Mucosa of stomach (tissue), 1 donor: ENCODE data around the gene CBS.
"Not testable (repeated sequence)": the region's sequence is repeated elsewhere in the genome, so short reads cannot be mapped to it uniquely, and the experiment has no call there.

Experiments used
- H3K27me3 ChIP-seq: one replicate; pipeline ENCODE4 v1.7.0; 2013; ENCODE audit warnings: mild to moderate bottlenecking, low read length; ENCODE audit not compliant: control insufficient read depth, insufficient read depth
- H3K36me3 ChIP-seq: one replicate; pipeline ENCODE4 v1.7.0; 2013; ENCODE audit warnings: low read length; ENCODE audit not compliant: control insufficient read depth, insufficient read depth
- H3K4me1 ChIP-seq: one replicate; pipeline ENCODE4 v1.7.0; 2013; ENCODE audit warnings: mild to moderate bottlenecking, low read length; ENCODE audit not compliant: control insufficient read depth, insufficient read depth
- H3K4me3 ChIP-seq: one replicate; pipeline ENCODE4 v1.7.0; 2013; ENCODE audit warnings: low read length
- H3K9ac ChIP-seq: one replicate; pipeline ENCODE4 v1.7.0; 2013; ENCODE audit warnings: mild to moderate bottlenecking, low read length, moderate library complexity
- H3K9me3 ChIP-seq: one replicate; pipeline ENCODE4 v1.7.0; 2013; ENCODE audit warnings: mild to moderate bottlenecking, low read length, moderate library complexity; ENCODE audit not compliant: control insufficient read depth
- donor health status: Pancreatic carcinoma.

The CBS gene

GRCh38 chr21:43075170-43076022 is at the start of gene CBS:
Gene CBS (minus strand): TSS chr21:43075835. CDS start chr21:43072193, 3,642 bp downstream.
- H3K9me3 ChIP-seq, H3K4me3 ChIP-seq, H3K27me3 ChIP-seq, H3K4me1 ChIP-seq, H3K9ac ChIP-seq, H3K36me3 ChIP-seq: not testable (repeated sequence)

- H3K4me1 ChIP-seq, H3K9ac ChIP-seq, H3K27me3 ChIP-seq, H3K36me3 ChIP-seq, H3K4me3 ChIP-seq, H3K9me3 ChIP-seq: not testable (repeated sequence)
Measured at GRCh38 chr21:43115956-43116355, 40.3 kb upstream of the CBS start.

- not testable (repeated sequence) for H3K36me3 ChIP-seq, H3K9ac ChIP-seq, H3K9me3 ChIP-seq, H3K4me3 ChIP-seq, H3K4me1 ChIP-seq, H3K27me3 ChIP-seq
Measured at GRCh38 chr21:43114483-43114882, 38.8 kb upstream of the CBS start.

- H3K9ac ChIP-seq, H3K27me3 ChIP-seq, H3K9me3 ChIP-seq, H3K36me3 ChIP-seq, H3K4me3 ChIP-seq, H3K4me1 ChIP-seq: not testable (repeated sequence)
Measured at GRCh38 chr21:43109006-43109405, 33.4 kb upstream of the CBS start.

GRCh38 chr21:43108177-43108576 is 32.5 kb upstream of the CBS start:
- not testable (repeated sequence) for H3K9me3 ChIP-seq, H3K4me1 ChIP-seq, H3K27me3 ChIP-seq, H3K36me3 ChIP-seq, H3K9ac ChIP-seq, H3K4me3 ChIP-seq

GRCh38 chr21:43107794-43108137 is 32.1 kb upstream of the CBS start:
- H3K27me3 ChIP-seq, H3K4me1 ChIP-seq, H3K9ac ChIP-seq, H3K36me3 ChIP-seq, H3K4me3 ChIP-seq, H3K9me3 ChIP-seq: not testable (repeated sequence)

GRCh38 chr21:43106965-43107793 is 31.5 kb upstream of the CBS start, which contains the start of gene U2AF1:
Gene U2AF1 (minus strand): TSS chr21:43107570. CDS start chr21:43107494, 76 bp downstream.
- H3K27me3 ChIP-seq, H3K4me3 ChIP-seq, H3K36me3 ChIP-seq, H3K9ac ChIP-seq, H3K9me3 ChIP-seq, H3K4me1 ChIP-seq: not testable (repeated sequence)

GRCh38 chr21:43104642-43105041 is 29.0 kb upstream of the CBS start:
- not testable (repeated sequence) for H3K9me3 ChIP-seq, H3K9ac ChIP-seq, H3K27me3 ChIP-seq, H3K4me3 ChIP-seq, H3K36me3 ChIP-seq, H3K4me1 ChIP-seq

- not testable (repeated sequence) for H3K4me3 ChIP-seq, H3K9ac ChIP-seq, H3K27me3 ChIP-seq, H3K4me1 ChIP-seq, H3K9me3 ChIP-seq, H3K36me3 ChIP-seq
Measured at GRCh38 chr21:43102281-43102680, 26.6 kb upstream of the CBS start.

GRCh38 chr21:43101676-43102075 is 26.0 kb upstream of the CBS start:
- H3K4me3 ChIP-seq, H3K9me3 ChIP-seq: not testable (repeated sequence)

GRCh38 chr21:43101000-43101399 is 25.4 kb upstream of the CBS start:
- not testable (repeated sequence) for H3K27me3 ChIP-seq, H3K4me3 ChIP-seq, H3K4me1 ChIP-seq, H3K9ac ChIP-seq, H3K36me3 ChIP-seq, H3K9me3 ChIP-seq

More at GRCh38 chr21:43101676-43102075, 26.0 kb upstream of the CBS start:
- not testable (repeated sequence) for H3K27me3 ChIP-seq, H3K36me3 ChIP-seq, H3K4me1 ChIP-seq, H3K9ac ChIP-seq

GRCh38 chr21:43091979-43092614 is 16.5 kb upstream of the CBS start:
- not testable (repeated sequence) for H3K4me1 ChIP-seq, H3K9ac ChIP-seq, H3K36me3 ChIP-seq, H3K4me3 ChIP-seq, H3K27me3 ChIP-seq, H3K9me3 ChIP-seq
